Mesenchymal stem cell (in vitro differentiated cells and primary cell): ENCODE data around the gene TP53TG3. TPM values are rescaled to one million over a fixed set of nuclear protein-coding genes. Genes with fewer than 3 reads are reported as not detected.
"Not testable (repeated sequence)": the region's sequence is repeated elsewhere in the genome, so short reads cannot be mapped to it uniquely, and the experiment has no call there.

Experiments
- DNase-seq: peaks from one replicate; pipeline ENCODE4 v3.0.0-alpha.2; 2013
- H2AFZ ChIP-seq: one replicate; pipeline ENCODE4 v1.6.1; 2013; ENCODE audit warnings: low read depth, mild to moderate bottlenecking, control low read depth, inconsistent platforms, low read length, moderate library complexity
- H2AK5ac ChIP-seq: 2 replicates; pipeline ENCODE4 v1.6.1; 2013; ENCODE audit warnings: low read length, moderate library complexity, mild to moderate bottlenecking, inconsistent platforms; ENCODE audit not compliant: severe bottlenecking
- H2BK120ac ChIP-seq: one replicate; pipeline ENCODE4 v1.6.1; 2013; ENCODE audit warnings: low read depth, mild to moderate bottlenecking, inconsistent platforms, low read length, moderate library complexity
- H2BK12ac ChIP-seq, 2 experiments: one replicate each; pipeline ENCODE4 v1.6.1; 2013; ENCODE audit warnings: inconsistent platforms in 2 of 2, low read length in 2 of 2, mild to moderate bottlenecking in 2 of 2, moderate library complexity in 2 of 2, control low read depth in 1 of 2
- H2BK15ac ChIP-seq: one replicate; pipeline ENCODE4 v1.6.1; 2013; ENCODE audit warnings: mild to moderate bottlenecking, low read depth, inconsistent platforms; ENCODE audit not compliant: poor library complexity, severe bottlenecking
- H2BK5ac ChIP-seq: 2 replicates; pipeline ENCODE4 v1.6.1; 2013; ENCODE audit warnings: low read depth, mild to moderate bottlenecking, low read length, control low read depth, inconsistent platforms; ENCODE audit not compliant: poor library complexity, severe bottlenecking
- H3K14ac ChIP-seq, 2 experiments: one replicate each; pipeline ENCODE4 v1.6.1; 2013; ENCODE audit warnings: inconsistent platforms in 2 of 2, low read length in 2 of 2, control low read depth in 1 of 2, mild to moderate bottlenecking in 1 of 2, moderate library complexity in 1 of 2
- H3K18ac ChIP-seq, 2 experiments: one replicate each; pipeline ENCODE4 v1.6.1; 2013; ENCODE audit warnings: inconsistent platforms in 2 of 2, low read length in 2 of 2, control low read depth in 1 of 2, low read depth in 1 of 2, mild to moderate bottlenecking in 1 of 2
- H3K23ac ChIP-seq, 2 experiments: one replicate each; pipeline ENCODE4 v1.6.1; 2013; ENCODE audit warnings: inconsistent platforms in 2 of 2, low read length in 2 of 2, mild to moderate bottlenecking in 2 of 2, moderate library complexity in 2 of 2, control low read depth in 1 of 2
- H3K27ac ChIP-seq: 2 replicates; pipeline ENCODE4 v1.5.1; 2013; ENCODE audit warnings: mild to moderate bottlenecking, moderate library complexity, low read length, control low read depth, inconsistent platforms; ENCODE audit not compliant: poor library complexity, severe bottlenecking
- H3K27me3 ChIP-seq, 2 experiments: 2 replicates each; pipeline versions ENCODE4 v1.6.1 to v1.7.0; 2013; ENCODE audit warnings: low read length in 2 of 2, mild to moderate bottlenecking in 2 of 2, moderate library complexity in 2 of 2, control low read depth in 1 of 2, inconsistent platforms in 1 of 2; ENCODE audit not compliant: control insufficient read depth in 1 of 2, insufficient read depth in 1 of 2
- H3K36me3 ChIP-seq, 2 experiments: 2 replicates each; pipeline versions ENCODE4 v1.6.1 to v1.7.0; 2013; ENCODE audit warnings: low read length in 2 of 2, control low read depth in 1 of 2, inconsistent platforms in 1 of 2, low read depth in 1 of 2, mild to moderate bottlenecking in 1 of 2; ENCODE audit not compliant: insufficient read depth in 2 of 2, control insufficient read depth in 1 of 2
- H3K4ac ChIP-seq, 2 experiments: one replicate each; pipeline ENCODE4 v1.6.1; 2013; ENCODE audit warnings: inconsistent platforms in 2 of 2, low read length in 2 of 2, mild to moderate bottlenecking in 2 of 2, moderate library complexity in 2 of 2, control low read depth in 1 of 2, low read depth in 1 of 2
- H3K4me1 ChIP-seq: 2 replicates; pipeline ENCODE4 v1.6.1; 2013; ENCODE audit warnings: low read depth, low read length, control low read depth; ENCODE audit not compliant: control insufficient read depth, insufficient read depth
- H3K4me2 ChIP-seq: 2 replicates; pipeline ENCODE4 v1.6.1; 2013; ENCODE audit warnings: low read length, mild to moderate bottlenecking, inconsistent platforms; ENCODE audit not compliant: poor library complexity, severe bottlenecking
- H3K4me3 ChIP-seq, 2 experiments: 2 replicates each; pipeline versions ENCODE4 v1.5.1 to v1.7.0; 2013; ENCODE audit warnings: low read length in 2 of 2, mild to moderate bottlenecking in 2 of 2, control low read depth in 1 of 2, low read depth in 1 of 2; ENCODE audit not compliant: insufficient read depth in 1 of 2
- H3K79me1 ChIP-seq: replicated peaks from 2 replicates; pipeline ENCODE4 v1.6.1; 2013; ENCODE audit warnings: mild to moderate bottlenecking, control low read depth, low read length, inconsistent platforms; ENCODE audit not compliant: poor library complexity, severe bottlenecking
- H3K9ac ChIP-seq: 2 replicates; pipeline ENCODE4 v1.7.0; 2013; ENCODE audit warnings: mild to moderate bottlenecking, low read length, moderate library complexity
- H3K9me3 ChIP-seq: 2 replicates; pipeline ENCODE4 v1.7.0; 2013; ENCODE audit warnings: mild to moderate bottlenecking, low read length; ENCODE audit not compliant: control insufficient read depth
- H4K8ac ChIP-seq: one replicate; pipeline ENCODE4 v1.6.1; 2013; ENCODE audit warnings: inconsistent platforms, mild to moderate bottlenecking, low read length, moderate library complexity
- H4K91ac ChIP-seq: one replicate; pipeline ENCODE4 v1.6.1; 2013; ENCODE audit warnings: mild to moderate bottlenecking, low read length, inconsistent platforms
- WGBS: methylation state at CpG from one replicate; pipeline ENCODE4 v1.1.7; 2013; ENCODE audit warnings: mixed read lengths; 5-methylcytosine and 5-hydroxymethylcytosine counted together
- polyA plus RNA-seq, 2 experiments: library from polyadenylated mRNA; stranded (reverse); fragments of 200-250 nt; gene quantifications; one replicate each; pipeline ENCODE4 v1.2.3, GENCODE V29; 2013

TP53TG3 gene, protein sequence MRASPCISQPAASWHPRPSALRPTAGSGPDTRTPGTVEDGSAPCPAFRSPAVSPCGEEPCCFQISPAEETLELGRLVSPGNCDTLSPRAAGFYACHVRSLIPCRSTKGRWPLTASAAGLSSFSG
- polyA plus RNA-seq (2013, experiment 1 of 2): not detected
- not detected for polyA plus RNA-seq (2013, experiment 2 of 2)

DNA sequence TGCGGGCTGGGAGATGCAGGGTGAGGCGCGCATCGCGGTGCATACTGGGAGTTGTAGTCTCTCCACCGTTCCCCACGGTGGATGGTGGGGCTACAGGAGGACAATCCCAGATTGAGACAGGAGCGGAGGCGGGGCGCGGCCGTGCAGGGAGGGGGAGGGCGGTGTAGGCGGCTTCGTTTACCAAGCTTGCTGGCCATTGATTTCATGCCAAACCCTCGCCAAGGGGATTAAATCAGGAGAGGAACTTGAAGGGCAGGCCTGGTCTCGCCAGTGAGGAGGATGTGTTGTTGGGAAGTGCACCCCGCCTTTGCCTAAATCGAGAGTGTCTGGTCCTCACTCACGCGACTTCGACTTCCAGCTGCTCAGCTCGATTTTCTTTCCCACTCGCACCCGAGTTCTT lies at the start of gene TP53TG3:
TP53TG3 (minus strand) TSS at position 101 of the 400 bp plus-strand sequence; CDS start at position 33, 68 bp downstream.
- not testable (repeated sequence) for H3K9me3 ChIP-seq, H3K4me2 ChIP-seq, H3K9ac ChIP-seq, H3K36me3 ChIP-seq, H3K23ac ChIP-seq, H3K27me3 ChIP-seq, H2BK5ac ChIP-seq, H3K4me1 ChIP-seq, H4K8ac ChIP-seq, DNase-seq, H4K91ac ChIP-seq, H2BK12ac ChIP-seq, H3K79me1 ChIP-seq, H3K4me3 ChIP-seq, H3K4ac ChIP-seq, H3K18ac ChIP-seq, H2AFZ ChIP-seq, H2BK120ac ChIP-seq, H3K27ac ChIP-seq, H2BK15ac ChIP-seq, H2AK5ac ChIP-seq, H3K14ac ChIP-seq
- no CpG with 5 or more reads among the region's 25 CpGs for WGBS

DNA sequence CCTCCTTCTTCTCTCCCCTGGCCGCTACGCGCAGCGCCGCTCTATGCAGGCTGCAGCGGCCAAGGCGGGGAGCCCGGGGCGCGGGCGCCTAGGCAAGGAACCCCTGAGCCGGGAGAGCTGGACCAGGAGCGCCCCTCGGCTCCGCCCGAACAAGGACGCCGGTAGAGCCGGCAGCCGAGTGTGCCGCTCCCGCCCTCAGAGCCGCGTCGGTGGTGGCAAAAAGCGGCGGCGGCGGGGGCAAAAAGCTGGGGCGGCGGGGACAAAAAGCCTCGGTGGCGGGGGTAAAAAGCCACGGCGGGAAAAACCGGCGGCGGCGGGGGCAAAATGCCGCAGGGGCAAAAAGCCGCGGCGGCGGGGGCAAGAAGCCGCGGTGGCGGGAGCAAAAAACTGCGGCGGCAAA lies 25.1 kb downstream of the TP53TG3 start:
- H3K9ac ChIP-seq, H3K4me2 ChIP-seq, DNase-seq, H3K4me1 ChIP-seq, H2BK5ac ChIP-seq, H2AK5ac ChIP-seq, H3K9me3 ChIP-seq, H3K27me3 ChIP-seq, H2AFZ ChIP-seq, H2BK120ac ChIP-seq, H3K27ac ChIP-seq, H3K14ac ChIP-seq, H3K23ac ChIP-seq, H3K4ac ChIP-seq, H2BK15ac ChIP-seq, H3K4me3 ChIP-seq, H3K79me1 ChIP-seq, H3K36me3 ChIP-seq, H2BK12ac ChIP-seq, H4K8ac ChIP-seq, H3K18ac ChIP-seq, H4K91ac ChIP-seq: not testable (repeated sequence)
- 95% methylated on average over 22 of the region's 49 CpGs for WGBS

DNA sequence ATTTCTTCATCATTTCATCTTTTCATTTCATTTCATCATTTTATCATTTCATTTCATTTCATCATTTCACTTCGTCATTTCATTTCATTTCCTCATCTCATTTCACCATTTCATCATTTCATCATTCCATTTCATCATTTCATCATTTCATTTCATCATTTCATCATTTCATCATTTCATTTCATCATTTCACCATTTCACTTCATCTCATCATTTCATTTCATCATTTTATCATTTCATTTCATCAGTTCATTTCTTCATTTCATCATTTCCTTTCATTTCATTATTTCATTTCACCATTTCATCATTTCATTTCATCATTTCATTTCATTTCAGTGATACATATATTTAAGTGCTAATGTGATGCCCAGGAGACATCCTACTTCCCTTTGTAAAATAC lies 28.4 kb downstream of the TP53TG3 start:
- H3K27ac ChIP-seq, H3K18ac ChIP-seq, H2BK15ac ChIP-seq, H3K4ac ChIP-seq, H3K79me1 ChIP-seq, H3K36me3 ChIP-seq, H3K27me3 ChIP-seq, H2BK120ac ChIP-seq, H4K91ac ChIP-seq, H2AK5ac ChIP-seq, H2BK5ac ChIP-seq, H3K14ac ChIP-seq, H3K4me2 ChIP-seq, H3K4me1 ChIP-seq, H2BK12ac ChIP-seq, H4K8ac ChIP-seq, H3K9me3 ChIP-seq, H3K9ac ChIP-seq, H2AFZ ChIP-seq, H3K23ac ChIP-seq, DNase-seq, H3K4me3 ChIP-seq: not testable (repeated sequence)
- WGBS: 33% methylated on average over 1 of the region's 1 CpG

DNA sequence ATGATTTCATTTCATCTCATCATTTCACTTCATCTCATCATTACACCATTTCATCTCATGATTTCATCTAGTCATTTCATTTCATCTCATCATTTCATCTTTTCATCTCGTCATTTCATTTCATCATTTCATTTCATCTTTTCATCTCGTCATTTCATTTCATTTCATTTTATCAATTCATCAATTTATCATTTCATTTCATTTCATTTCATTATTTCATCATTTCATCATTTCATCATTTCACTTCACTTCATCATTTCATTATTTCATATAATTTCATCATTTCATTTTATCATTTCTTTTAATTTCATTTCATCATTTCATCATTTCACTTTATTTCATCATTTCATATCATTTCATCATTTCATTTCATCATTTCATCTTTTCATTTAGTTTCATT lies 29.2 kb downstream of the TP53TG3 start:
- not testable (repeated sequence) for H3K27ac ChIP-seq, H4K8ac ChIP-seq, H3K4me3 ChIP-seq, H3K14ac ChIP-seq, H3K4me1 ChIP-seq, H2BK120ac ChIP-seq, H2BK12ac ChIP-seq, H3K9ac ChIP-seq, H3K36me3 ChIP-seq, H3K23ac ChIP-seq, H3K79me1 ChIP-seq, H3K4me2 ChIP-seq, H2AK5ac ChIP-seq, H3K4ac ChIP-seq, H3K27me3 ChIP-seq, H2BK5ac ChIP-seq, H4K91ac ChIP-seq, H2BK15ac ChIP-seq, H2AFZ ChIP-seq, H3K18ac ChIP-seq, H3K9me3 ChIP-seq, DNase-seq
- WGBS: 75% methylated on average over 1 of the region's 2 CpGs
